ENCODE results near the gene MYRIP.

DNA sequence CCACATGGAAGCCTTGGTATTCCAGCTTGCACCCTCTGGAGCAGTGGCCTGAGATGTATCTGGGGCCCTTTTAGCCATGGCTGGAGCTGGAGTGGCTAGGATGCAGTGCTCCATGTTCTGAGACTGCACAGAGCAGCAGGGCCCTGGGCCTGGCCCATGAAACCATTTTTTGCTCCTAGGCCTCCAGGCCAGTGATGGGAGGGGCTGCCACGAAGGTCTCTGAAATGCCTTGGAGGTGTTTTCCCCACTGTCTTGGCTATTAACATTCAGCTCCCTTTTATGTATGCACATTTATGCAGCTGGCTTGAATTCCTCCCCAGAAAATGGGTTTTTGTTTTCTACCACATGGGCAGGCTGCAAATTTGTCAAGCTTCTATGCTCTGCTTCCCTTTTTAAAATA is 43.0 kb upstream of the MYRIP start:
- TF ChIP-seq, protein P1, sequence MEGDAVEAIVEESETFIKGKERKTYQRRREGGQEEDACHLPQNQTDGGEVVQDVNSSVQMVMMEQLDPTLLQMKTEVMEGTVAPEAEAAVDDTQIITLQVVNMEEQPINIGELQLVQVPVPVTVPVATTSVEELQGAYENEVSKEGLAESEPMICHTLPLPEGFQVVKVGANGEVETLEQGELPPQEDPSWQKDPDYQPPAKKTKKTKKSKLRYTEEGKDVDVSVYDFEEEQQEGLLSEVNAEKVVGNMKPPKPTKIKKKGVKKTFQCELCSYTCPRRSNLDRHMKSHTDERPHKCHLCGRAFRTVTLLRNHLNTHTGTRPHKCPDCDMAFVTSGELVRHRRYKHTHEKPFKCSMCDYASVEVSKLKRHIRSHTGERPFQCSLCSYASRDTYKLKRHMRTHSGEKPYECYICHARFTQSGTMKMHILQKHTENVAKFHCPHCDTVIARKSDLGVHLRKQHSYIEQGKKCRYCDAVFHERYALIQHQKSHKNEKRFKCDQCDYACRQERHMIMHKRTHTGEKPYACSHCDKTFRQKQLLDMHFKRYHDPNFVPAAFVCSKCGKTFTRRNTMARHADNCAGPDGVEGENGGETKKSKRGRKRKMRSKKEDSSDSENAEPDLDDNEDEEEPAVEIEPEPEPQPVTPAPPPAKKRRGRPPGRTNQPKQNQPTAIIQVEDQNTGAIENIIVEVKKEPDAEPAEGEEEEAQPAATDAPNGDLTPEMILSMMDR (IDR thresholded peaks at IDR 0.05; ENCODE audit: low read depth, low read length): no peak
- TF ChIP-seq EZH2phosphoT487 (IDR thresholded peaks at IDR 0.05; ENCODE audit: low read depth): no peak

Measured in OCI-LY3 (cell line).